Dedifferentiated amniotic fluid mesenchymal stem cell (primary cell): ENCODE data around the gene ABCB8.
"Not testable (repeated sequence)": the region's sequence is repeated elsewhere in the genome, so short reads cannot be mapped to it uniquely, and the experiment has no call there.

Experiments
- DNase-seq: peaks from one replicate; pipeline ENCODE4 v3.0.0-alpha.2; 2016; ENCODE audit errors: extremely low spot score

ABCB8 gene

GRCh38 chr7:151014950-151015349 lies 13.3 kb upstream of the ABCB8 start:
- DNase-seq, result no peak

GRCh38 chr7:151015967-151016366 lies 12.3 kb upstream of the ABCB8 start:
- no peak for DNase-seq

DNA sequence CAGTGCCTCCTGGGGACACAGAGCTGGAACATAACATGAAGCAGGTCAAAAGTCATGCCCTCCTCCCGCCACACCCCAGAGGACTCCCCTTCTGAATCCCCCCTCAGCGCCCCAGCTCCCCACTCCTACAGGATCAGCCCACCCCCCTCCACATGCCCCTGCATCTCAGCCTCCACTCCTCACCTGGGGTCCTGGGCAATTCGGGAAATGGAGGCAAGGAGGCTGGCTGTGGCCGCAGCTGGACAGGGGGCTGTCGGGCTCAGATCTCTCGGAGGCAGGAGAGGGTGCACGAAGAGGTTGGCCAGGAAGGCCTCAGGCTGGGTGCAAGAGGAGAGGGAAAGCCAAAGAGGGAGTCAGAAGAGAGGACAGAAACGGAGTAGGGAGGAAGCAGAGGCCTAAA lies 11.7 kb upstream of the ABCB8 start:
- no peak for DNase-seq

DNA sequence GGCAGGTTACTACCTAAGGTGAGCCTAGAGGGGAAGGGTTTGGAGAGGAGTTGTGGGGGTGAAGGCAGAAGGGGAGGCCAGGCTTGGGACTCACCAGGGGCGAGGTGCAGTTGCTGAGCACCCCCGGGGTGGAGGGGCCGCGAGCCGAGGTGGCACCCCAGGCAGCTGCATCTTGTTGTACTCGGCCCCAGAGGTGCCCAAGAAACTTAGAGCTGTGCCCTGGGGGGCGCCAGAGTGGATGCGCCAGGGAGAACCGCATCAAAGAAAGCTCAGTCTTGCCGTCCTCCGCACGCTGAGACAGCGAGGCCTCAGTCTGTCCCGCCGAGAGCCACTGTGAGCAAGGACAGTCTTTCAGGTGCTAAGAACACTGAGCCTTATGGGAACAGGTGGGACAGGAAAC lies 11.3 kb upstream of the ABCB8 start:
- no peak for DNase-seq

GRCh38 chr7:151017370-151017952 lies 10.8 kb upstream of the ABCB8 start:
- DNase-seq, result no peak

DNA sequence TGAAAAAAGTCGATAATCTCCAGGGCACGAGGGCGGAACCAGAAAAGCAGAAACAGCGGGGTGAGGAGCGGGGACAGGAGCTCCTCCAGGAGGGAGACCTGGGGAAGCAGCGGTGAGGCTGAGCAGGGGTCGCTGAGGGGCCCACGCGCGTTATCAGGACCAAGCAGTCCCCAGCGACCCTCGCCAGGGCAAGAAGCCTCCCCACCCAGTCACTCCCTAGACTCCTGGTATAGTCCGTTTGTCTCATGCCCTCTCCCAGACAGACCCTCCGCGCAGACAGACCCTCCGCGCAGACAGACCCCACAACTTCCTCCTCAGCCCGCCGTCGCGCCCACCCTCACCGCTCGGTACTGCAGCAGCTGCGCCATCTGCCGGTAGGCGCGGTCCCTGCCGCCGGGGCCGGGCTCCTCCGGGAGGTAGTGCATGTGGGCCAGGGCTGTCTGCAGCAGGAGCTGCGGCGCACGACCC lies 10.3 kb upstream of the ABCB8 start:
- DNase-seq, result peak; percentile 16

DNA sequence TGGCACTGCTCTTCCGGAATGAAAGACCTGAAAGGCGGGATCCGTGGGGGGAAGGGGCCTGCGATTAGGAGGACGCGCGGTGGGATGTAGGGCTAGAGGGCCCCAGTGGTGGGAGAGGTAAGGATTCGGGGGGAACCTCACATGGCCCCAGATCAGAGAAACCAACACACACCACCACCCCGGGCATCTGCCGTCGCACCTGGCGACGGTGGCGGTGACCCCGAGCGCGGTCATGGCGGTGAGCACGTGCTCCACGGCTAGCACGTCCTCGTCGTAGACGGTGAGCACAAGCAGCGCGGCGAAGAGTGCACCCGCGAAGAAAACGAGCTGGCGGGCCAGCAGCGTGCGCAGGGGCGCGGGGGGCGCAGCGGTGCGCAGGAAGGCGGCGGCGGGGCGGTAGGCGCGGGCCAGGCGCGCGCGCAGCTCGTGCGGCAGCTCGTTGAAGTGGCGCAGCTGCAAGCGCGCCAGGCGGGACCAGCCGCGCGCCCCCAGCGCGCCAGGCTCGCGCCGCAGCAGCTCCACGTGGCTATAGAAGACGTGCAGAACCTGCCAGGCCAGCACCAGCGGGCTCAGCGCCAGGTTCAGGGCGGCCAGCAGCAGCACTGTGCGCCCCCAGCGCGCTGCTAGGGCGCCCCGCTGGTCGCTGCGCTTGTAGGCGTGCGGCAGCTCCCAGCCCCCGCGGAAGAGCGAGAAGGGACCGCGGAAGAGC lies 9.7 kb upstream of the ABCB8 start:
- DNase-seq, result no peak

DNA sequence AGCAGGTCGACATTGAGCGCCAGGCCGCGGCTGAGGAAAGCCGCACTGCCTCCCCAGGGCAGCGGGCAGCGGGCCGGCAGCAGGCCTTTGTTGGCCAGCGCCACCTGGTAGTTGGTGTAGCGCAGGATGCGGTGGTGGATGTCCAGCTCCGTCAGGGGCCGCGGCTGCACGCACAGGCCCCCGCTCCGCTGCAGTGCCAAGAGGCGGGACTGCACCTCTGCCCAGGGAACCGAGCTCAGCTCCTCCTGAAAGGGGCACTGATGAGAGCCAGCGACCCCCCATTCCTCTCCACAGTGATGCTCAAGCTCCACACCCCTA lies 9.2 kb upstream of the ABCB8 start:
- no peak for DNase-seq

GRCh38 chr7:151020231-151020630 lies 8.0 kb upstream of the ABCB8 start:
- no peak for DNase-seq

DNA sequence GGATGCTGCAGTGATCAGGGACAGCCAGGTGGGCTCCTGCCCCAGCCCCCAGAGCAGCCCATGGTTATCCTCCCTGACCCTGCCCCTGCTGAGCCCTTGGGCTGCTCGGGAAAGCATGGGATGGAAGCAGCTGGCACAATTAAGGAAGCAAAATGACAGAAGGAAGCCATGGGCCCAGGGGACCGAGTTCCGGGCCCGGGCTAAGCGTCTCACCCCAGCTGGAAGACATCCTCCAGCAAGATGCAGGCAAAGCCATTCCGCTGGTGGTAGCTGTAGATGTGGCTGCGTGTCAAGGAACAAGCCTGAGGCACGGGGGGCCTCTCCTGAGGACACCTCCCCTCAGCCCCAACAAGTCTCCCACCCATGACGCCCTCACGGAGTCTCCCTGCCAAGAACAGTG lies 5.0 kb upstream of the ABCB8 start:
- DNase-seq, result no peak

DNA sequence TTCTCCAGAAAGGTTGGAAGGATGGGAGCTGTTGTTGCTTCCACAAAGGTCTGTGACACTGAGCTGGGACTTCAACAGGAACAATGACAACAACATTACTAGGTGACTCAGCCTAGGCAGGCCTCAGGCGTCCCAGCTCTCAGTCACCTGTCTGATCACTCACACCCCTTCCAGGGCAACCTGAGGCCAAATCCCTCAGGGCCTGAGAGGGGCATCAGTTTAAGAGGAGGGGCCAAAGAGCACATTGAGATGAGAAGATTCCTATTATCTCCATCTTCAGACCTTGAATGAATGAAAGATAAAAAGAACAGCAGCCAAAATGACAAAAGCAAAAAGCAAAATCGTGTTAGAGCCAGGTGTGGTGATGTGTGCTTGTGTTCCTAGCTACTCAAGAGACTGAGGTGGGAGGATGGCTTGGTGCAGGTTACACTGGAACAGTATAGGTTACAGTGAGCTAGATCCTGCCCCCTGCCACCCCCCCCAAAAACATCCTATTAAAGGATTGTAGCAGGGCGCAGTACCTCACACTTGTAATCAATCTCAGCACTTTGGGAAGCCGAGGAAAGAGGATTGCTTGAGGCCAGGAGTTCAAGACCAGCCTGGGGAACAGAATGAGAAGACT lies 3.7 kb upstream of the ABCB8 start, which contains the start of gene ATG9B:
ATG9B (minus strand) TSS at position 60 of the 622 bp plus-strand sequence. CDS start 71 bp downstream, outside the sequence.
- no peak for DNase-seq

DNA sequence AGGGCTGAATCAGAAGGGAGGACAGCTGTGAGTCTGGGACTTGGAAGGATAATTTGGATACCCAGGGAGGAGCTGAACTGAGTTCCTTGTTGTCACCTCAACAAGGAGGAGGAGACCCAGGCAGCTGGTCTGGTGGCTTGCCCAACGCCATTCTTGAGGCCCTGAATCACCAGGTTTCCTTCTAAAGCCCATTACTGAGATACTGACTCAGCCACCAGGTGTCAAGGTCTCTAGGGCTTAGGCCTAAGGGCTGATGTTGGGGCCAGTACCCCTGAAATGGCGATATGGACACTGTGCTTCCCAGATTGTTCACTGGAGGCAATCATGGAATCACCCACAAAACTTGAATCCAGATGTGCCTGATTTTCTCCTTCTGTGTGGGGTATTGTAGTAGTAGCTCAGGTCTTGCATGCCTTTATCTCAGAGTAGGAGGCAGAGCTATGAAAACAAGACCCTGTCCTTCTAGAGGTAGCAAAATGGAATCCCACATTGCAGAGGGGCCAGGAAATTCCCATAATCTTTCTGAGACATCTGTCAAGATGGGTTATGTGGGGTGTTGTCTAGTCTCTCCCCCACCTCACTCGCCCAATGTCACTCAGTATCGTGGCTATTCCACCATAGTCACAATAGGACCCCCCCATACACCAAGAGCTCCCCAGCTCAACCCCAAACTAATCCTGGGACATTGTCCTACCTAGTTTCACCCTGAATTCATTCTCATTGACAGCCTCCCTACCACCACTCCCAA lies 2.2 kb upstream of the ABCB8 start:
- no peak for DNase-seq

DNA sequence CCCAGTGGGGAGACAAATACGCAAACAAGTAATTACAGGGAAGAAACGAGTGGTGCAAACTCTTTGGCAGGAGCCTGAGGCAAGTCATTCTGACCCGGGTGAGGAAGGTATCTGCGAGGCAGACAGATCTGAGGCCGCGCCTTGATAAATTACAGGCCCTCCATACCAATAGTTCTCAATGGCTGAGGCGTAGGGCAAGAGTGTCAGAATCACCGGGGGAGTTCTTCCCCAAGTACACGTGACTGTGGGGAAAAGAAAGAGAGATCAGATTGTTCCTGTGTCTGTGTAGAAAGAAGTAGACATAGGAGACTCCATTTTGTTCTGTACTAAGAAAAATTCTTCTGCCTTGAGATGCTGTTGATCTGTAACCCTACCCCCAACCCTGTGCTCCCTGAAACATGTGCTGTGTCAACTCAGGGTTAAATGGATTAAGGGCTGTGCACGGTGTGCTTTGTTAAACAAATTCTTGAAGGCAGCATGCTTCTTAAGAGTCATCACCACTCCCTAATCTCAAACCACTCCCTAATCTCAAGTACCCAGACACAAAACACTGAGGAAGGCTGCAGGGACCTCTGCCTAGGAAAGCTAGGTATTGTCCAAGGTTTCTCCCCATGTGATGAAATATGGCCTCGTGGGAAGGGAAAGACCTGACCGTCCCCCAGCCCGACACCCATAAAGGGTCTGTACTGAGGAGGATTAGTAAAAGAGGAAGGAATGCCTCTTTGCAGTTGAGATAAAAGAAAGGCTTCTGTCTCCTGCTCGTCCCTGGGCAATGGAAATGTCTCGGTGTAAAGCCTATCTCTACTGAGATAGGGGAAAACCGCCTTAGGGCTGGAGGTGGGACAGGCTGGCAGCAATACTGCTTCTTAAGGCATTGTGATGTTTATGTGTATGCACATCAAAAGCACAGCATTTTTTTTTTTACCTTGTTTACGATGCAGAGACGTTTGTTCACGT lies 1.2 kb upstream of the ABCB8 start:
- DNase-seq, result not testable (repeated sequence)

DNA sequence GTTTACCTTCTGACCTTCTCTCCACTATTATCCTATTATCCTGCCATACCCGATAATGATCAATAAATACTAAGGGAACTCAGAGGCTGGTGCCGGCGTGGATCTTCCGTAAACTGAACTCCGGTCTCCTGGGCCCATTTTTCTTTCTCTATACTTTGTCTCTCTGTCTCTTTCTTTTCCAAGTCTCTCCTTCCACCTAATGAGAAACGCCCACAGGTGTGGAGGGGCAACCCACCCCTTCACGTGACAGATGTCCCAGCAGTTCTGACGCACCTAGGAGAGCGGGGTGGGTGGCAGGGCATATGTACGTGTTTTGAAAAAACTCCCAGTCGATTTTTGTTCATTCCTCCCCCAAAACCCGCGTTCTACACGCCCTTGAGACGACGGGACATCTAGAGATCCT lies 521 bp upstream of the ABCB8 start:
- not testable (repeated sequence) for DNase-seq

DNA sequence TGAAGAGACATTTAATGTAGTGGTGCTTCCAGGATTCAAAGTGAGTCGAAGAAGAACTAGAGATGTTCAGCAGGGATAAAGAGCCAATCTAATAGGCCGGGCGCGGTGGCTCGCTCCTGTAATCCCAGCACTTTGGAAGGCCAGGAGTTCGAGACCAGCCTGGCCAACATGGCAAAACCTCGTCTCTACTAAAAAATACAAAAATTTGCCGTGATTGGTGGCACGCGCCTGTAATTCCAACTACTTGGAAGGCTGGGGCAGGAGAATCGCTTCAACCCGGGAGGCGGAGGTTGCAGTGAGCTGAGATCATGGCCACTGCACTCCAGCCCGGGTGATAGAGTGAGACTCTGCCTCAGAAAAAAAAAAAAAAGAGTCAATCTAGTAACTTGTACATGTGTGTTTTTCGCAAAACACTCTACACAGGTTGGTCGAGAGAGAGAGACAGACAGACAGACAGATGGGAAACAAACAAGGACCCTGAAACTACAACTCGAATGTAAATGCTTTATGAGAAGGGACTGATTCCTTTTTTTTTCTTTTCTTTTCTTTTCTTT lies 775 bp downstream of the ABCB8 start:
- no peak for DNase-seq

DNA sequence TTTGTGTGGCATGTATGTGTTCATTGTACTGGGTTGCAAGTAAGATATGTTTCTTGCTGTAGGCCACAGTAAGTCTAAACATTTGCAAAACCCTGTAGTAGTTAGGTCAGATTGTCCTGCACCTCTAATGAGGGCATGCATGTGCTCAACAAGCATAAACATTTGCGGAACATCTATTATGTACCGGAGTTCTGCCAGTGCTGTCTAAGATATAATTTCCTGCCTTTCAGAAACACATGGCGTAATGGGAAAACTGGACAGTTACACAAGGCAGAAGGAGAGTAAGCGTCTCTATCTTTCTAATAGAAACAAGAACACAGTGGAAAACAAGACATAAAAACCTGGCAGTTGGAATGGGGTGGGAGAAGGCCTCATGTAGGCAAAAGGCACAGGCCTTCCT lies 2.8 kb downstream of the ABCB8 start:
- DNase-seq, result no peak

GRCh38 chr7:151032936-151033863 lies 5.0 kb downstream of the ABCB8 start:
- DNase-seq, result no peak

DNA sequence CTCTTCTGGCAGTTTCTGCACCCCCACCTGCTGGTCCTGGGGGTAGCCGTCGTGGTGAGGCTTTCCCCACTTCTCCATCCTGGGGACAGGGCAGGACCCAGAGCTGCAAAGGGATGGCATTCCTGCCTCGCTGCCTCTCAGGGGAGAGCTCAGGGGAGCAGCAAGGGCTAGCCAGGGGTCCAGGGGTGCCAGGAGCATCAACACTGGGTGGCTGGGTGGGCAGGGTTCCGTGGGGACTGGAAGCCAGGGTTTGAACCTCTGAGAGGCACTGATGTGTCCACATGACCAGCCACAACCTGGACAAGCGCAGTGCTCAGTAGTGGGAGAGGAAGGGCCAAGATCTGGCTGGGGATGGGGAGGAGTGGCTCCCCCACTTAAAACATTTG lies 5.6 kb downstream of the ABCB8 start:
- DNase-seq, result no peak

DNA sequence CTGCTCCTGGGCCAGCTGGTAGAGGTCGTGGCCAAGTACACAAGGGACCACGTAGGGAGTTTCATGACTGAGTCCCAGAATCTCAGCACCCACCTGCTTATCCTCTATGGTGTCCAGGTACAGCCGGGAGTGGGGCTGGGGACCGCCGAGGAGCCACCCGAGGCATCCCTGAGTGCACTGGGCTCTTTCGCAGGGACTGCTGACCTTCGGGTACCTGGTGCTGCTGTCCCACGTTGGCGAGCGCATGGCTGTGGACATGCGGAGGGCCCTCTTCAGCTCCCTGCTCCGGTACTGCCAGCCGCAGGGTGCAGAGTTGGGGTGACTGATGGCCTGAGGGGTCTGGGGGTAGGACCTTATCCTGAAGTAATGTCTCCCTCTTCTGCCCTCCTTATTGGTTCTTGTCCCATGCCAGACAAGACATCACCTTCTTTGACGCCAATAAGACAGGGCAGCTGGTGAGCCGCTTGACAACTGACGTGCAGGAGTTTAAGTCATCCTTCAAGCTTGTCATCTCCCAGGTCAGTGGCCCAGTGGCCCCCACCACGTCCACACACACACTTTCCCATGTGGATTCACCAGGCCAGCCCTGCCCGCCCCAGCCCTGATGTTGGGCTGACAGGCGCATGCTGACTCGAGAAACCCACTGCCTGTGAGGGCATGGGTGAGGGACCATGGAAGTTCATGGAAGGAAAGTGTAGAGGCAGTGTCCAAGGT lies 6.2 kb downstream of the ABCB8 start:
- DNase-seq, result no peak
